Measurements from ENCODE around the gene PRUNE2. TPM values are rescaled to one million over a fixed set of nuclear protein-coding genes. Genes with fewer than 3 reads are reported as not detected.

Gene PRUNE2
- total and polyA plus RNA-seq, 2 of the 13 experiments (the other 11 are each of a cell fraction or from before 2014, with no cell fraction given): 0.02 TPM; not detected in 1

DNA sequence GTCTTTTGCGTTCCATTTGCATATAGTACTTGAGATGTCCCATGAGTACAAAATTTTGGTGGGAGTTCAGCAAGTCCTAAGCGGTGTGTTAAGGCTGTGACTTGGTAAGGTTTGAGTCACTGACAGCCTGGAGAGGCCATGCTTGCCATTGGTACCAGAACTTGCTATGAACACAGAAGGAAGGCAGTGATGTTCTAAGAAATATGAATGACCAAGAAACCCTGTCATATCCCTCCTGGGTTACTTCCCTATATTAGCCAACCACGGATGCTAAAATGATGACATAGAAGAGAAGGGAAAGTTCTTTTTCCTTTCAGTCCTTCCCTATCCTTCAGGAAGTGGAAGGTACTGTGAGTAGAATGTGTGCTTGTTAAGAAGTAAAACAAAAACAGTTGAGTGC, 310.3 kb downstream of the PRUNE2 start:
- H3K36me3 ChIP-seq (replicated peaks in 1 of 2; ENCODE audit: control insufficient read depth in 1 of 2, insufficient read depth in 2 of 2, low read length in 2 of 2): no peaks in the 10 kb centered on the region
- H4K20me1 ChIP-seq (ENCODE audit: insufficient read depth, low read length): no peaks in the 10 kb centered on the region
- POLR2A ChIA-PET: no interaction called here
- H2AFZ ChIP-seq (ENCODE audit: low read length): no peak overlapping the region
- WGBS (ENCODE audit: low lambda C conversion rate): 47% methylated on average over 3 of the region's 3 CpGs
- H3K27me3 ChIP-seq (ENCODE audit: control insufficient read depth in 1 of 2, insufficient read depth in 2 of 2, low read length in 2 of 2): no peaks in the 10 kb centered on the region
- no peaks in the 10 kb centered on the region for H3K9me3 ChIP-seq (ENCODE audit: low read length)
- in situ Hi-C loops (cut with HindIII; ENCODE audit: extremely low pct_ligation_motif_present, low pct_unique_long_range_greater_than_20kb) (no loop called here), intact Hi-C loops (cut with micrococcal nuclease; ENCODE audit: unreplicated experiment) (no loop called here)
- H3K79me2 ChIP-seq (ENCODE audit: insufficient read depth, low read length): no peaks in the 10 kb centered on the region
- CTCF ChIA-PET (ENCODE audit: low intra/inter-chr PET ratio, low total read pairs): no interaction called here
- TF ChIP-seq ARID4A (CRISPR knock-in tag; IDR thresholded peaks at IDR 0.05; ENCODE audit: borderline replicate concordance): no peak
- no peak for TF ChIP-seq SIX1 (CRISPR knock-in tag; IDR thresholded peaks at IDR 0.05; ENCODE audit: borderline replicate concordance)
- no peak for TF ChIP-seq ZNF460 (CRISPR knock-in tag; IDR thresholded peaks at IDR 0.05; ENCODE audit: borderline replicate concordance)
- no peak for TF ChIP-seq ZNF30 (CRISPR knock-in tag; IDR thresholded peaks at IDR 0.05)
- no peak for TF ChIP-seq AGO2 (optimal IDR thresholded peaks at IDR 0.05; ENCODE audit: low read depth, low read length)
- TF ChIP-seq CHD2 (IDR thresholded peaks at IDR 0.05; ENCODE audit: low read depth, low read length): no peak
- TF ChIP-seq DNMT1 (CRISPR knock-in tag; IDR thresholded peaks at IDR 0.05): no peak
- no peak for TF ChIP-seq ZBTB10 (CRISPR knock-in tag; IDR thresholded peaks at IDR 0.05; ENCODE audit: borderline replicate concordance)
- TF ChIP-seq ZNF784 (CRISPR knock-in tag; IDR thresholded peaks at IDR 0.05; ENCODE audit: borderline replicate concordance): no peak
- TF ChIP-seq ATF1 (CRISPR knock-in tag; IDR thresholded peaks at IDR 0.05): no peak
- no peak for TF ChIP-seq NFIB (CRISPR knock-in tag; IDR thresholded peaks at IDR 0.05; ENCODE audit: borderline replicate concordance)
- no peak for TF ChIP-seq CHCHD3 (CRISPR knock-in tag; IDR thresholded peaks at IDR 0.05)
- TF ChIP-seq ZNF276 (CRISPR knock-in tag; IDR thresholded peaks at IDR 0.05; ENCODE audit: low read depth): no peak
- TF ChIP-seq, protein P1, sequence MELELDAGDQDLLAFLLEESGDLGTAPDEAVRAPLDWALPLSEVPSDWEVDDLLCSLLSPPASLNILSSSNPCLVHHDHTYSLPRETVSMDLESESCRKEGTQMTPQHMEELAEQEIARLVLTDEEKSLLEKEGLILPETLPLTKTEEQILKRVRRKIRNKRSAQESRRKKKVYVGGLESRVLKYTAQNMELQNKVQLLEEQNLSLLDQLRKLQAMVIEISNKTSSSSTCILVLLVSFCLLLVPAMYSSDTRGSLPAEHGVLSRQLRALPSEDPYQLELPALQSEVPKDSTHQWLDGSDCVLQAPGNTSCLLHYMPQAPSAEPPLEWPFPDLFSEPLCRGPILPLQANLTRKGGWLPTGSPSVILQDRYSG (CRISPR knock-in tag; IDR thresholded peaks at IDR 0.05): no peak
- no peaks in the 10 kb centered on the region for H3K4me1 ChIP-seq (ENCODE audit: insufficient read depth, low read length)
- BruUV-seq (replicated peaks): no TSS peak
- DNase-seq (ENCODE audit: low spot score) (no peak), FAIRE-seq (no peak), ATAC-seq (no peak)
- no peak overlapping the region for H3K27ac ChIP-seq (ENCODE audit: extremely low read length, insufficient read depth, low read length)
- no peak overlapping the region for H3K4me2 ChIP-seq (ENCODE audit: low read depth, low read length)
- no peak overlapping the region for H3K4me3 ChIP-seq (replicated peaks in 1 of 3; ENCODE audit: insufficient read depth in 1 of 3, low read depth in 2 of 3, low read length in 3 of 3)
- H3K9ac ChIP-seq (ENCODE audit: insufficient read depth, low read depth, low read length): no peak overlapping the region

Data from HepG2 (cell line).